Hepatocyte (in vitro differentiated cells): ENCODE data around the gene HOTAIR.

Experiments used
- EZH2 ChIP-seq: fragments of 200-600 bp; sonication (generic); IDR thresholded peaks from 2 replicates; pipeline ENCODE4 v1.6.1; 2016; ENCODE audit warnings: antibody characterized with exemption, mild to moderate bottlenecking, borderline replicate concordance
- EZH2phosphoT487 ChIP-seq: fragments of 200-600 bp; sonication (generic); IDR thresholded peaks from one replicate; pipeline ENCODE4 v1.6.1; 2018; ENCODE audit warnings: antibody characterized with exemption, mild to moderate bottlenecking, low read depth, moderate library complexity; ENCODE audit not compliant: unreplicated experiment, severe bottlenecking
- TF ChIP-seq, protein P1 (sequence below): fragments of 200-600 bp; sonication (generic); IDR thresholded peaks from 2 replicates; pipeline ENCODE4 v1.5.1; 2016; ENCODE audit warnings: antibody characterized with exemption, mild to moderate bottlenecking; ENCODE audit not compliant: poor library complexity

DNA sequence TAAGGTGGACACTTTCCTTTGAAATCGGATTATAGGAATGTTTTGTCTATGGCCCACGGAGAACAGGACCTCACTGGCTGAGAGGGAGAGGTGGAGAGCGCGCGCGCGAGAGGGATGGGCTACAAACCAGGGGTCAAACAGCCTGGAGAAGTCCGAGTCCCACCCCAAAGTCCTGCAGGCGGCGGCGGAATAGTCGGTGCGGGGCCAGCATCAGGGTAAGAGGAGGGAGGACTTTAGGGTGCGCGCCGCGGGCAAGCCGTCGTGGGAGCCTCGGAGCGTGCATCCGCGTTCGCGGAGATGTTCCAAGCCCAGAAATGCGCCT is 30.7 kb upstream of the HOTAIR start:
- TF ChIP-seq EZH2 (no peak), EZH2phosphoT487 (no peak)
- TF ChIP-seq, protein P1, sequence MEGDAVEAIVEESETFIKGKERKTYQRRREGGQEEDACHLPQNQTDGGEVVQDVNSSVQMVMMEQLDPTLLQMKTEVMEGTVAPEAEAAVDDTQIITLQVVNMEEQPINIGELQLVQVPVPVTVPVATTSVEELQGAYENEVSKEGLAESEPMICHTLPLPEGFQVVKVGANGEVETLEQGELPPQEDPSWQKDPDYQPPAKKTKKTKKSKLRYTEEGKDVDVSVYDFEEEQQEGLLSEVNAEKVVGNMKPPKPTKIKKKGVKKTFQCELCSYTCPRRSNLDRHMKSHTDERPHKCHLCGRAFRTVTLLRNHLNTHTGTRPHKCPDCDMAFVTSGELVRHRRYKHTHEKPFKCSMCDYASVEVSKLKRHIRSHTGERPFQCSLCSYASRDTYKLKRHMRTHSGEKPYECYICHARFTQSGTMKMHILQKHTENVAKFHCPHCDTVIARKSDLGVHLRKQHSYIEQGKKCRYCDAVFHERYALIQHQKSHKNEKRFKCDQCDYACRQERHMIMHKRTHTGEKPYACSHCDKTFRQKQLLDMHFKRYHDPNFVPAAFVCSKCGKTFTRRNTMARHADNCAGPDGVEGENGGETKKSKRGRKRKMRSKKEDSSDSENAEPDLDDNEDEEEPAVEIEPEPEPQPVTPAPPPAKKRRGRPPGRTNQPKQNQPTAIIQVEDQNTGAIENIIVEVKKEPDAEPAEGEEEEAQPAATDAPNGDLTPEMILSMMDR, result no peak
